Activated CD8-positive, alpha-beta T cell treated with anti-CD3 and anti-CD28 coated beads, Interleukin-2, amount 10 ng/mL, durations not matched to agents 7 days and 5 days (primary cell): Measurements from ENCODE around the gene CSTPP1. TPM values are rescaled to one million over a fixed set of nuclear protein-coding genes. Genes with fewer than 3 reads are reported as not detected.

ENCODE experiments used
- ATAC-seq: fragments of 150-1000 bp; cut with Tn5 transposase; one replicate; pipeline ENCODE4 v1.10.0; 2021; ENCODE audit warnings: moderate library complexity
- CTCF ChIA-PET: fragments of 350-600 bp; sonication (Branson Sonifier 250); formaldehyde crosslinking; loops from one replicate; lab custom pipeline; 2021; ENCODE audit warnings: antibody characterized with exemption; lab: Charles Lee
- POLR2A ChIA-PET: fragments of 350-600 bp; sonication (Branson Sonifier 250); formaldehyde crosslinking; loops from one replicate; lab custom pipeline; 2021; ENCODE audit warnings: antibody characterized with exemption; lab: Charles Lee
- DNase-seq: peaks from one replicate; pipeline ENCODE4 v3.0.0-alpha.2; 2020
- H3K27ac Mint-ChIP-seq: one replicate; pipeline ENCODE4 v1.8.0; 2021; ENCODE audit warnings: mild to moderate bottlenecking, mixed read lengths
- H3K27me3 Mint-ChIP-seq: one replicate; pipeline ENCODE4 v1.8.0; 2021; ENCODE audit warnings: low read depth, mixed read lengths
- H3K36me3 Mint-ChIP-seq: one replicate; pipeline ENCODE4 v1.8.0; 2021; ENCODE audit warnings: low read depth, mixed read lengths
- H3K4me1 Mint-ChIP-seq: one replicate; pipeline ENCODE4 v1.8.0; 2021; ENCODE audit warnings: low read depth, mixed read lengths
- H3K4me3 Mint-ChIP-seq: one replicate; pipeline ENCODE4 v1.8.0; 2021; ENCODE audit warnings: mild to moderate bottlenecking, mixed read lengths
- H3K9me3 Mint-ChIP-seq: one replicate; pipeline ENCODE4 v1.8.0; 2022; ENCODE audit warnings: mixed read lengths; ENCODE audit not compliant: insufficient read depth
- total RNA-seq, 2 experiments: library from RNA; stranded (reverse); gene quantifications; one replicate each; pipeline ENCODE4 v1.2.3, GENCODE V29; 2021

CSTPP1 gene
- total RNA-seq, 2 experiments from 2014 or later, result 15.6 to 15.8 TPM

DNA sequence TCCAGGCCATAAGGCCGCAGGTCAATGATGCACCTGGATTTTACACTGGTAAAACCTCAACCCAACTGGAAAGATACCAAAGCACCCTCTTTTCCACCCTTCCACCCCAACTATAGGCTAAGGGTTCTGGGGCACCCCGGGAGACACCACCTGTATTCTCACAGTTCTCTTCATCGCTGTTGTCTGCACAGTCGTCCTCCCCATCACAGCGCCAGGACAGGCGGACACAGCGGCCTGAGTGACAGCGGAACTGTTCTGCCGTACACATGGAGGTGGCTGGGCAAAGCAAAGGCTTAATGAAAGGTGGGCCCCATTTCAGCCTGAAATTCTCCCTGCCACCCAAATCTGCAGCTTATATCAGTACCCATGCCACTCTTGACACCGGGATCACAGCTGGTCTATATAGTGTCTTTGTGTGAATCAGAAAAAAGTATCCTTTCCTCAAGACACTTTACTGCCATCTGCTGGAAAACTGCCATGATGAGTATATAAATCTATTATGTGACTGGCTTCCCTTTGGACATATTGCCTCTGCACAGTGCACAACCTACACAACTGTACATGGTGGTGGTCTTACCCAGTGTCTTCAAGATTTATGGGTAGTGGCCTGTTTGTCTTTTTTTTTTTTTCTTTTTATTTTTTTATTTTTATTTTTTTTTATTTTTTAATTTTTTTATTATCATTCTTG, 39.7 kb upstream of the CSTPP1 start:
- H3K27ac Mint-ChIP-seq, result no peak overlapping the region
- no peak overlapping the region for H3K4me3 Mint-ChIP-seq
- ATAC-seq (peak; percentile 73), DNase-seq (peak; percentile 49)
- no peaks in the 10 kb centered on the region for H3K9me3 Mint-ChIP-seq
- POLR2A ChIA-PET, result no interaction called here
- no peaks in the 10 kb centered on the region for H3K4me1 Mint-ChIP-seq
- H3K36me3 Mint-ChIP-seq, result no peaks in the 10 kb centered on the region
- H3K27me3 Mint-ChIP-seq, result no peaks in the 10 kb centered on the region
- CTCF ChIA-PET, result interaction anchor here (0.9 to 7.3 kb wide), 4 partner anchors 10 to 281 kb away, joined by 3 to 62 read pairs (median 4); no protein-coding TSS in a partner anchor

- Mint-ChIP-seq H3K36me3 (no peaks in the 10 kb centered on the region), H3K4me3 (no peak overlapping the region), H3K4me1 (no peaks in the 10 kb centered on the region), H3K27me3 (no peaks in the 10 kb centered on the region), H3K27ac (no peak overlapping the region), H3K9me3 (no peaks in the 10 kb centered on the region)
- ATAC-seq (no peak), DNase-seq (no peak)
- ChIA-PET POLR2A (no interaction called here), CTCF (no interaction called here)
Observed at GRCh38 chr11:46898396-46899095, 38.0 kb upstream of the CSTPP1 start.

GRCh38 chr11:46899501-46900025, 37.0 kb upstream of the CSTPP1 start:
- no peaks in the 10 kb centered on the region for H3K27me3 Mint-ChIP-seq
- no peaks in the 10 kb centered on the region for H3K9me3 Mint-ChIP-seq
- H3K27ac Mint-ChIP-seq, result no peak overlapping the region
- ATAC-seq, result no peak
- CTCF ChIA-PET, result no interaction called here
- no peak overlapping the region for H3K4me3 Mint-ChIP-seq
- POLR2A ChIA-PET, result no interaction called here
- H3K4me1 Mint-ChIP-seq, result peaks cover 1% of the 10 kb centered on the region
- H3K36me3 Mint-ChIP-seq, result no peaks in the 10 kb centered on the region
- DNase-seq, result no peak

- ChIA-PET CTCF (interaction anchor here (2.0 kb wide), 1 partner anchor 253 kb away, joined by 6 read pairs; no protein-coding TSS in a partner anchor), POLR2A (no interaction called here)
- ATAC-seq (no peak), DNase-seq (no peak)
- Mint-ChIP-seq H3K4me3 (no peak overlapping the region), H3K27me3 (no peaks in the 10 kb centered on the region), H3K9me3 (no peaks in the 10 kb centered on the region), H3K27ac (no peak overlapping the region), H3K36me3 (no peaks in the 10 kb centered on the region), H3K4me1 (peaks cover 6% of the 10 kb centered on the region)
Observed at GRCh38 chr11:46900091-46900746, 36.3 kb upstream of the CSTPP1 start.

GRCh38 chr11:46901156-46901555, 35.4 kb upstream of the CSTPP1 start:
- no peak for ATAC-seq
- ChIA-PET POLR2A (no interaction called here), CTCF (interaction anchor here (2.0 kb wide), 1 partner anchor 252 kb away, joined by 6 read pairs; no protein-coding TSS in a partner anchor)
- Mint-ChIP-seq H3K4me3 (no peak overlapping the region), H3K4me1 (peaks cover 7% of the 10 kb centered on the region), H3K36me3 (no peaks in the 10 kb centered on the region), H3K27ac (no peak overlapping the region), H3K9me3 (no peaks in the 10 kb centered on the region), H3K27me3 (peaks cover 2% of the 10 kb centered on the region)
- DNase-seq, result no peak

- no peaks in the 10 kb centered on the region for H3K9me3 Mint-ChIP-seq
- H3K4me1 Mint-ChIP-seq, result peaks cover 7% of the 10 kb centered on the region
- POLR2A ChIA-PET, result no interaction called here
Observed at GRCh38 chr11:46902694-46903093, 33.9 kb upstream of the CSTPP1 start.

DNA sequence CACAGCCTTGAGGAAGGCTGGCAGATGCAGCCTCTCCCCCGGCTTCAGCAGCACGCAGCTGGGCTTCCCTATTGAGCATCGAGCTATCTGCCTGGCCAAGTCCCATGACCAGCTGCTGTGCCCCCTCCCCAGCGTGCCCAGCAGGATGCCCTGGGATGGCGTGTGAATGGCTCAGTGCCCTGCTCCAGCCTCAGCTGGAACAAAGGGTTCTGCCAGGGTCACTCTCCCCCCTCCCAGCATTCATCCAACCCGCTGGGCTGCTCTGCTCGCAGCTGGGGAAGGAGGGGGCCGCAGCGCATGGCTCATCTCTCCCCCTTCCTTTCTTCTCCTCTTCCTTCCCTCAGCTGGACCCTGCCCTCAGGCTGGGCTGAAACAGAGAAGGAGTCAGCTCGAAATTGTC, 32.7 kb upstream of the CSTPP1 start:
- POLR2A ChIA-PET, result no interaction called here
- ATAC-seq (no peak), DNase-seq (no peak)
- CTCF ChIA-PET, result interaction anchor here (2.5 kb wide), 1 partner anchor 249 kb away, joined by 6 read pairs; no protein-coding TSS in a partner anchor
- Mint-ChIP-seq H3K27ac (no peak overlapping the region), H3K4me3 (no peak overlapping the region), H3K9me3 (no peaks in the 10 kb centered on the region), H3K4me1 (peaks cover 7% of the 10 kb centered on the region), H3K27me3 (peaks cover 11% of the 10 kb centered on the region), H3K36me3 (no peaks in the 10 kb centered on the region)

More at GRCh38 chr11:46902694-46903093, 33.9 kb upstream of the CSTPP1 start:
- no peak overlapping the region for H3K4me3 Mint-ChIP-seq
- DNase-seq (no peak), ATAC-seq (no peak)
- CTCF ChIA-PET, result interaction anchor here (2.5 kb wide), 1 partner anchor 250 kb away, joined by 6 read pairs; no protein-coding TSS in a partner anchor
- H3K27ac Mint-ChIP-seq, result no peak overlapping the region
- no peaks in the 10 kb centered on the region for H3K36me3 Mint-ChIP-seq
- peaks cover 11% of the 10 kb centered on the region for H3K27me3 Mint-ChIP-seq

DNA sequence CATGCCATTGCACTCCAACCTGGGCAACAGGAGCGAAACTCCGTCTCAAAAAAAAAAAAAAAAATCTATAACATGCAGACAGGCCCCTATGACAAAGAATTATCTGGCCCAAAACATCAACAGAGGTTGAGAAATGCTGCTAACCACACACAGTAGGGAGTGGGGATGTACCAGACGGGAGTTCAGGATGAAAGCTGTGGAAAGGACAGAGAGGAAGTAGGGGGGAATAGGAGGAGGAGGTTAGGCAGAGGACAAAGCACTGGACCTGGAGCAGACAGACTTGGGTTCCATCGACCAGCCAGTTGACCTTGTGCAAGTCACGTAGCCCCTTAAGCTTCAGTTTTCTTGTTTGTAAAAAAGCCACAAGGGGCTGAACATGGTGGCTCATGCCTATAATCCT, 30.8 kb upstream of the CSTPP1 start:
- no peak for DNase-seq
- ChIA-PET CTCF (interaction anchor here (0.8 to 2.2 kb wide), 2 partner anchors 11 to 247 kb away, joined by 3 to 7 read pairs; no protein-coding TSS in a partner anchor), POLR2A (no interaction called here)
- peaks cover 18% of the 10 kb centered on the region for H3K27me3 Mint-ChIP-seq
- no peak for ATAC-seq
- H3K4me3 Mint-ChIP-seq, result no peak overlapping the region
- H3K9me3 Mint-ChIP-seq, result no peaks in the 10 kb centered on the region
- H3K36me3 Mint-ChIP-seq, result no peaks in the 10 kb centered on the region
- peaks cover 7% of the 10 kb centered on the region for H3K4me1 Mint-ChIP-seq
- no peak overlapping the region for H3K27ac Mint-ChIP-seq

- H3K36me3 Mint-ChIP-seq, result no peaks in the 10 kb centered on the region
- H3K4me1 Mint-ChIP-seq, result peaks cover 7% of the 10 kb centered on the region
- ATAC-seq (no peak), DNase-seq (no peak)
- H3K9me3 Mint-ChIP-seq, result no peaks in the 10 kb centered on the region
- H3K4me3 Mint-ChIP-seq, result no peak overlapping the region
- ChIA-PET POLR2A (no interaction called here), CTCF (interaction anchor here (0.7 to 2.2 kb wide), 4 partner anchors 10 to 246 kb away, joined by 3 to 7 read pairs (median 3); no protein-coding TSS in a partner anchor)
- H3K27ac Mint-ChIP-seq, result no peak overlapping the region
- peaks cover 23% of the 10 kb centered on the region for H3K27me3 Mint-ChIP-seq
Observed at GRCh38 chr11:46906609-46907041, 29.9 kb upstream of the CSTPP1 start.

- DNase-seq, result no peak
- CTCF ChIA-PET, result interaction anchor here (2.2 kb wide), 1 partner anchor 246 kb away, joined by 7 read pairs; no protein-coding TSS in a partner anchor
- H3K4me3 Mint-ChIP-seq, result no peak overlapping the region
- H3K27ac Mint-ChIP-seq, result no peak overlapping the region
- peaks cover 8% of the 10 kb centered on the region for H3K4me1 Mint-ChIP-seq
- no peaks in the 10 kb centered on the region for H3K9me3 Mint-ChIP-seq
- H3K36me3 Mint-ChIP-seq, result no peaks in the 10 kb centered on the region
- POLR2A ChIA-PET, result no interaction called here
- no peak for ATAC-seq
- H3K27me3 Mint-ChIP-seq, result peaks cover 26% of the 10 kb centered on the region
Observed at GRCh38 chr11:46907606-46908005, 29.0 kb upstream of the CSTPP1 start.

DNA sequence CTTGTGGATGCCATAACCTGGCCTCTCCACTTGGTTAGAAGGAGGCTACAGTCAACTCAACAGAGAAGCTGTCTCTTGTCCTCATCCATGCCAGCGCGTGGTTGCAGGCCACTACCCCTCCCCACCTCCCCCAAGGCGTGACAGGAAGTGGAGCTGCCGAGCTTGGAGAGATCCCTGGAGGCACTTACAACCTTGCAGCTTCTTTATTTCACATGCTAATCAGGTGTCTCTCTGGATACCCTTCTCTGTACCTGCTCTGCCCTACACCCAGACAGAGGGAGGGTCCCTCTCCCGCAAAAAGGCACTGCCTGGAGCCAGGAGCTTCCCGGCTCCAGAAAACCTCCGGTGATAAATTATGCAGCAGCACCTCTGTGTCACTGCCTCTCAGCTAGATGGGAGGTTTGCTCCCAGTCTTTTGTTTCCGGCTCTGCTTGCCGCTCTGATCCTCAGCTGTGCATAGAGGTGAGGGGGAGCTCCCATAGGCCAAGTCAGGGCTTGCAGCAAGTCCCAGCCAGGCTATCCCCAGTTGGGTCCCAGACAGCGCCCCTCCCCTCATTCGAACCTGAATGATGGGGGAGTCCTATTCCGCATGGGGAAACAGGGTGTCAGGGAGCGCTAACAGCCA, 23.9 kb upstream of the CSTPP1 start:
- peaks cover 15% of the 10 kb centered on the region for H3K4me1 Mint-ChIP-seq
- H3K27ac Mint-ChIP-seq, result no peak overlapping the region
- ChIA-PET CTCF (interaction anchor here (1.4 to 6.6 kb wide), 3 partner anchors 16 to 248 kb away, joined by 5 to 51 read pairs (median 5); no protein-coding TSS in a partner anchor), POLR2A (no interaction called here)
- ATAC-seq, result no peak
- H3K4me3 Mint-ChIP-seq, result no peak overlapping the region
- H3K36me3 Mint-ChIP-seq, result no peaks in the 10 kb centered on the region
- H3K9me3 Mint-ChIP-seq, result no peaks in the 10 kb centered on the region
- H3K27me3 Mint-ChIP-seq, result peaks cover 56% of the 10 kb centered on the region
- no peak for DNase-seq
